ENCODE data around the gene MGAT1.

Gene MGAT1

DNA sequence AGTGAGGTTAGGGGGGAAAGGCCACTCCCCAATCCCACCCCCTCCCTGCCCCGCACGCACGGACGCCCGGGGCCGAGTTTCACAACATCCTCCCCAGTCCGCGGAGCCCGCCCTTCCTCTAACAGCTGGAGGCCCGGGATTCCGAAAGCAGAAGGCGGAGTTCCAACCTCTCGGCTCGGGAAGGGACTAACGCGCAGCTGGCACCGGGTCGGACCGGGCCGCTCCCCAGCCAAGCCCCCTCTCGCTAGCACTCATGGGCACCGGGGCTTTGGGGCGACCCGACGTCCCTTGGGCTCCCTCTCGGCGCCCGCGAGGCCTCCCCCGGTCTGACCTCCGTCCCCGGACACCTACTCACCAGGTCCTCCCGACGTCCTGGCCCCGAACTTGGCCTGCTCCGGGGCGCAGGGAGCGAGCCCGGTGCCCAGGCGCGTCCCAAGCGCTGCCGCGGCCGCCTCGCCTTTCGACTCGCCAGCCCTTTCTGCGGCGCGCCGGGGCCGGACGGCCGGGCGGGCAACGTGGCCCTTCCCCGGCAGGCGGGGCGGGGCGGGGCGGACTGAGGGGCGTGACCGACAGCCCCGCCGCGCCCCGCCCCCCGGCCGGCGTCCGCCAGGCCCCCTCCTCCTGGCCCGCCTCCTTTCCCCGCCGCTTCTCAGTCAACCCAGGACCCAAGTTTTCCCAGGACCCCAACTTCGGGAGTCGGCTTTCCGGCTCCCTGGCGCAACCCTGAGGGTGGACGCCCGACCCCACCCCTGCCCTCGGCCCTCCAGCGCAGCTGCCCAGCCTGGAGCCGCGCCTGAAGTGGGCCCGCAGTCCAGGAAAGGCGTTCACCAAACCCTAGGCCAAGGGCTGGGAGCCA lies at the start of gene MGAT1:
MGAT1 (minus strand) TSS at position 482 of the 856 bp plus-strand sequence. CDS start 9,835 bp downstream, outside the sequence.
- TF ChIP-seq, protein P1, sequence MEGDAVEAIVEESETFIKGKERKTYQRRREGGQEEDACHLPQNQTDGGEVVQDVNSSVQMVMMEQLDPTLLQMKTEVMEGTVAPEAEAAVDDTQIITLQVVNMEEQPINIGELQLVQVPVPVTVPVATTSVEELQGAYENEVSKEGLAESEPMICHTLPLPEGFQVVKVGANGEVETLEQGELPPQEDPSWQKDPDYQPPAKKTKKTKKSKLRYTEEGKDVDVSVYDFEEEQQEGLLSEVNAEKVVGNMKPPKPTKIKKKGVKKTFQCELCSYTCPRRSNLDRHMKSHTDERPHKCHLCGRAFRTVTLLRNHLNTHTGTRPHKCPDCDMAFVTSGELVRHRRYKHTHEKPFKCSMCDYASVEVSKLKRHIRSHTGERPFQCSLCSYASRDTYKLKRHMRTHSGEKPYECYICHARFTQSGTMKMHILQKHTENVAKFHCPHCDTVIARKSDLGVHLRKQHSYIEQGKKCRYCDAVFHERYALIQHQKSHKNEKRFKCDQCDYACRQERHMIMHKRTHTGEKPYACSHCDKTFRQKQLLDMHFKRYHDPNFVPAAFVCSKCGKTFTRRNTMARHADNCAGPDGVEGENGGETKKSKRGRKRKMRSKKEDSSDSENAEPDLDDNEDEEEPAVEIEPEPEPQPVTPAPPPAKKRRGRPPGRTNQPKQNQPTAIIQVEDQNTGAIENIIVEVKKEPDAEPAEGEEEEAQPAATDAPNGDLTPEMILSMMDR (IDR thresholded peaks at IDR 0.05; ENCODE audit: insufficient read depth, missing control alignments), result no peak
- DNase-seq (ENCODE audit: insufficient read length, low spot score) (peak; percentile 82), FAIRE-seq (no peak)

GRCh38 chr5:180850434-180851078 lies 48.0 kb upstream of the MGAT1 start:
- FAIRE-seq, result no peak
- no peak for DNase-seq (ENCODE audit: insufficient read length, low spot score)
- TF ChIP-seq, protein P1 (IDR thresholded peaks at IDR 0.05; ENCODE audit: insufficient read depth, missing control alignments), result no peak

DNA sequence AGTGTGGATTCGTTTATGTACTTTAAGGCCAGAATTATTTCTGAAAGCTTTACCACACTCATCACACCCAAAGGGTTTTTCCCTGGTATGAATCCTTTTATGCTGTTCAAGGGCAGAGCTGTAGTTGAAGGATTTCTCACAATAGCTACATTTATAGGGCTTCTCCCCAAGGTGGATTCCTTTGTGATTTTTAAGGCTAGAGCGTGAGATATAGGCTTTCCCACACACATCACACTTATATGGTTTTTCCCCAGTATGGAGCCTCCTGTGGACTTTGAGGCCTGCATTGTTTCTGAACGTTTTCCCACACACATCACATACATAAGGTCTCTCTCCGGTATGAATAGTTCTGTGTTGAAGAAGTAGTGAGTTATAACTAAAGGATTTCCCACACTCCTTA lies 47.2 kb upstream of the MGAT1 start:
- DNase-seq (ENCODE audit: insufficient read length, low spot score) (no peak), FAIRE-seq (no peak)
- TF ChIP-seq, protein P1 (IDR thresholded peaks at IDR 0.05; ENCODE audit: insufficient read depth, missing control alignments), result no peak

GRCh38 chr5:180848878-180849277 lies 46.3 kb upstream of the MGAT1 start:
- FAIRE-seq (no peak), DNase-seq (ENCODE audit: insufficient read length, low spot score) (no peak)
- TF ChIP-seq, protein P1 (IDR thresholded peaks at IDR 0.05; ENCODE audit: insufficient read depth, missing control alignments), result no peak

DNA sequence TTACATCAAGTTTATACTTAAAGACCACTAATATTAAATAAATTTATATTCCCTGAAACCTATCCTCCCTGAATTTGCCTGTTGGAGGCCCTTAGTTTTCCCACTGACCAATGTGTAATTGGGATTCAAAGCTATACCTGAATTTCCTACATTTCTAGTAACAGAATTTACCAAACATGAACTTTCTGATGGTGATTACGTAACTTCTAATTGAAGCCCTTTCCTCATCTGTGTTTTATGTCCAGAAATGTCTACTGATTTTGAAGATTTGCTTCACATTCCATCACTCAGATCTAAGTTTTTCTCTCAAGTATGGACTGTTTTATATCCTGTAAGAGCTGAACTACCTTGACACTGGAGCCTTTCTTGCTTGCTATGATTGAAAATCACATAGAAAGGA lies 45.7 kb upstream of the MGAT1 start:
- TF ChIP-seq, protein P1 (IDR thresholded peaks at IDR 0.05; ENCODE audit: insufficient read depth, missing control alignments), result no peak
- FAIRE-seq (no peak), DNase-seq (ENCODE audit: insufficient read length, low spot score) (no peak)

DNA sequence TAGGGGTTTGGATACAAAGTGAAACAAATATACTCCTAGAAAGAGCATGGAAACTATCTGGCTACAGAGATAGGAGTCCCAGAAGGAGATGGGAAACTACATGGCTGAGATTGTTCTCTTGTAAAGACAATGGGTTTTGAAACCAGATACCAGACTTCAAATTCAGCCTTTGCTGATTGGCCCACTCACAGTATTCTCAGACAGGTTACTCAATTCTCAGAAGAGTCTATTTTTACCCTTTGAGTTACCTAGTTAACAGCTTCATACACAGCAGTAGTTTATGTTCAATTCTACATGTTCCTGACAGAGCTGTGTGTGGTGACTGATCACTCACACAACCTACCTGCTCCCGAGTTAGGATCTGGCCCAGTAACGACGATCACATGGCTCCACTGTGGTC lies 44.4 kb upstream of the MGAT1 start:
- DNase-seq (ENCODE audit: insufficient read length, low spot score) (no peak), FAIRE-seq (no peak)
- TF ChIP-seq, protein P1 (IDR thresholded peaks at IDR 0.05; ENCODE audit: insufficient read depth, missing control alignments), result no peak

- TF ChIP-seq, protein P1 (IDR thresholded peaks at IDR 0.05; ENCODE audit: insufficient read depth, missing control alignments), result no peak
- no peak for DNase-seq (ENCODE audit: insufficient read length, low spot score)
- FAIRE-seq, result no peak
Observed at GRCh38 chr5:180844858-180845257, 42.3 kb upstream of the MGAT1 start.
